Activated effector memory CD4-positive, alpha-beta T cell treated with anti-CD3 and anti-CD28 coated beads, Interleukin-2, amount 50 U/mL, for 16 hours (primary cell): ENCODE measurements around the gene SPATS2.
"Not testable (repeated sequence)": the region's sequence is repeated elsewhere in the genome, so short reads cannot be mapped to it uniquely, and the experiment has no call there.

Source experiments
- DNase-seq: peaks from one replicate; pipeline ENCODE4 v3.0.0-alpha.2; 2020

Gene SPATS2

DNA sequence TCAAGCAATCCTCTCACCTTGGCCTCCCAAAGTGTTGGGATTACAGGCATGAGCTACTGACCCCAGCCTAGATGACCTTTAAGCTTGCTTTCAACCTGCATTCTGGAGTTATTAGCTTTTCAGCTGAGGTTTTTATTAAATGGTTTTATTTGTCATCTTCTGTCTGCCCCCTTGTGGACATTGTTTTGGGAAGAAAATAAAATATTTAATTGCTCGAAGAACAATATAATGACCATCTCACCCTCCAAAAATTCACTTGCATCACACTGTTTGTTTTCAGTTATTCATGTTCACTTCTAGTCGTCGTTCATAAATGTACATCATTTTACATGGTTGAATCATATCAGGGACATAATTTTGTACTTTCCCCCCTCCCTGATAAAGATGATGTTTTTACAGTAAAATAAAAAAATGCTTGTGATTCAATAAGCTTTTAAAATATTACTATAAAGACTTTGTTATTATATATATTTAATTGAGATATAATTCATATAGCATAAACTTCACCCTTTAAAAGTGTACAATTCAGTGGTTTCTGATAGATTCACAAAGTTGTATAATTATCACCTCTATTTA is 10.1 kb upstream of the SPATS2 start:
- DNase-seq, result no peak

DNA sequence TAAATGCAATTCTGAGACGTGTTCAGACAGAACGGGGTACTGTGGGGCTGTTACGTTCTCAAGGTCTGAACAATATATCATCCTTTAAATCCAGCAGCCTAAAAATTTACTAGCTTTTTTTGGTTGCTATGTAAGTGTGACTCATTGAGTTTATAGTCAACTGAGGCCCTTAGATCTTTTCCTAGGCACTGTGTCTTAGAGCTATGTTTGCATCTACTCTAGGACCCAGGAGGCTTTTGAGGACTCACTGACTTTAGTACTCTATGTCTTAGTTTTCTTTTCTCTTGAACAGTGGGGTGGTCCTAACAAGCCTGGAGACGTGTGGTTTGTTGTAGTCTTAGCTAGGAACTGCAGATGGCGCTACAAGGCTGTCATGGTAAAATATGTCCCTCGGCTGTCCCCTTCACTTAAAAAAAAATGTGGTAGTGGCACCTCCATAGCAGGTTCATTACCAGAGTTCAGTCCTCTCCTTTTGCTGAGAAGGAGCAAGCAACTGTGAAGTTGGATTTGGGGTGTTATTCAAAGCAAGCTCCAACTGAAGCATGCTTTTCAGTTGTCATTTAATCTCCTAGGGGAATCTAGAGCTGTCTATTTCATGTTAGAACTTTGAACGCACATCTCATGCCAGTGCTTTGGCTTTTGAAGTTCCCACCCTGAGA is 8.7 kb upstream of the SPATS2 start:
- DNase-seq, result peak; percentile 73

DNA sequence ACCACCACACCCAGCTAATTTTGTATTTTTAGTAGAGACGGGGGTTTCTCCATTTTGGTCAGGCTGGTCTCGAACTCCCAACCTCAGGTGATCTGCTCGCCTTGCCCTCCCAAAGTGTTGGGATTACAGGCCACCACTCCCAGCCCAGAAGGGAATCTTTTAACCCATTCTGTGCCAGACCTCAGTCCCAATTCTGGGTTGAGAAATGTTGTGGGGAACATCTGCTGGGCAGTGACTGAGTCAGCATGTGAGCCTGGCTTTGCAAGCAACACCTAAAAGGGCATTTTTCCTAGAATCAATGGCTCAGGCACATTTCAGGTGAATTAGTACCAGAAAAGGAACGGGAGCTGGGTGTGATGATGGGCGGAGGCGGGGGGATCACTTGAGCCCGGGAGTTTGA is 7.6 kb upstream of the SPATS2 start:
- DNase-seq, result no peak

DNA sequence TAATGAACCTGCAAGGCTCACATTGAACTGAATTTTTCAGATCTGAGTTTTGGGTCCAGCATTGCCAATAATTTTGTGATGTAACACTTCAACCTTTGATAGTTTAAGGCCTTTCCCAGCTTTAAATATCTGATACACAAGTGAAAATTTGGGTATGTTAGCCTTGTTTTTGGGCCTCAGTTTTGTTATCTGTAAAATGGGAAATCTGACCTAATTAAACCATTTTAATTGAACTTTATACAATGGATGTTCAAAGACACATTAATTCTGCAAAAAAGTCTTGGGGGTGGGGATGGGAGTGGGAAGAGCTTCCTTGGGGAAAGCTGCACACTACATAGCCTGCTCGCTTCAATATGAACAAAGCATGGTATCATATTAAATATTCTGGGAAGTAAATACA is 5.2 kb upstream of the SPATS2 start:
- no peak for DNase-seq

DNA sequence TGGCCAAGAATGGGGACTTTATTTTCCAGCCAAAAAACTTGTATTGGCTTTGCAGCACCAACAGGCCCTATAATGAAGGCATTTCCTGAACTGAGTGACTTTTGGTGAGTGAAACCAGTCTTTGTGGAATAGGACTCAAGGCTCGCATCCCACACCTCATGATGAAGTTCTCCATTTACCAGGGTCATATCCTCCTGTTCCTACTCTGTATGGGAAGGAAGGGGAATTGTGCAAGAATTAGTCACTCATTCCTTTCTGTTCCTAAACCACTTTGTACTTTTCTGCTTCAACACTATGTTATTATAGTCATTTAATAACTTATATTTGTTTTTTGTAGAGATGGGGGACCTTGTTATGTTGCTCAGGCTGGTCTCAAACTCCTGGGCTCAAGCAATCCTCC is 2.3 kb upstream of the SPATS2 start:
- no peak for DNase-seq

DNA sequence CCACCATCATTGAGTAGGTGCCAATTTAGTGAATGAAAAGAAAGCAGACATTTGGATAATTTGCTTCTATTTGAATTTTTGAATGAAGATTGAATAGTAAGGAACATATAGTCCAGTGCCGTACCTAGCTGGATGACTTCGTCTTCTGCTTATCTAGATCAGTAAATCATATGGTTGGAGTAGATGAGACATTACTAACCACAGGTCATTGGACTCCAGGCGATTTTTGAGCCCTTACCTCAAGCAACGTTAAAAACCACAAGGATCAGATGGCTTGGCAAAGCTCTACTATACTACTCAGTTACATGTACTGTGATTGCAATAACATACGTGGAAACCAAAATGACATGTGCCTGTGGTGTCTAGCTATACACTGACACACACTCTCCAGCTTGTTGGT is 1.7 kb upstream of the SPATS2 start:
- no peak for DNase-seq

DNA sequence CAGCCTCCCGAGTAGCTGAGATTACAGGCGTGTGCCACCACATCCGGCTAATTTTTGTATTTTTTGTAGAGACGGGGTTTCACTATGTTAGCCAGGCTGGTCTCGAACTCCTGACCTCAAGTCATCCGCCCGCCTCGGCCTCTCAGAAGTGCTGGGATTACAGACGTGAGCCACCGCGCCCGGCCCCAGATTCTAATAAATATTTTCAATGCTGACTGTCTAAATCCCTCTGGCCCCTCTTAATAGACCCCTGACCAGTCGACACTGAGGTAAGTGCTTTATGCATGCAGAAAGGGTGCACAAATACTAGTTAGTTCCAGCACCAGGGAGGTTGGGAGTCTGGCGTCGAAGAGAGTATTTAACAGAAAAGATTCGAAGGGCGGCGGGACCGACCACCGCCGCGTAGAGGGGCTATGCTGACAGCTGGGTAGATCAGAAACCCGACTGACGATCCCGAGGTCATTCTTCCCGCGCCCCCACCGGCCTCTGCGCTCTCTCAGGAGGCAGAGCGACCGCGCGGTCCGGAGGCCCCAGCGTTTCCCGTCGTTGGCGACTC is 1.1 kb upstream of the SPATS2 start:
- no peak for DNase-seq

DNA sequence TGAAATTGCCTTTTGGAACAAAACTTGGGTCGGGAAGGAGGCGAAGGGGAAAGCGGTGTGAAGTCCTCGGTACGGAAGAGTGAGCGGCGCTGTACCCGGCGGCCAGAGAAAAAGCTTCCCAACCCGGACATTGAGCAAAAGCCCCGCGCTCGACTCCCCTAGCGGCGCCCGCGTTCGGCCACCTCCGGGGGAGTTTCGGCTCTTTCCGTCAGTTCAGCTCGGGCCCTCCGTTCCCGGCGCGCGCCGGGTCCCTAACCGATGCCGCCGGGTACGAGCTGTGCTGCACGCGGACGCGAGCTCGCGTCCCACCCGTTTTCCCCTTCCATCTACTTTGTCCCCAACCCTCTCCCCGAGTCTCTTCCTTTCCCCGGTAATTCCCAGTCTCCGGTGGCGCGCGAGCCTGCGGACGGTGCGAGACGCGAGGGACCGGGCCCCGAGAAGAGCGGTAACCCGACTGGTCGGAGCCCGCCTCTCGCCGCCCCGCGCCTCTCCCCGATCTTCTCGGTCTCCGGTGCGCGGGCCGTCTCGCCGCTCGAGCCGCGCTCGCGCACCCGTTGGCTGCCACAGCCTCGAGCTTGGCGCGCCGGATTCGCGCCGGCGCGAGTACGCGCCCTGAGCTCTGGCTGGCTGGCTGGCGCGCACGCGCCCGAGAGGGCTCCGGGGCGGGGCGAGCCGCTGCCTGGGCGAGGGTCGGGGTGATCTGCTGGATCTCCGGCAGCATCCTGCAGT is 446 bp upstream of the SPATS2 start:
- peak; percentile 95 for DNase-seq

DNA sequence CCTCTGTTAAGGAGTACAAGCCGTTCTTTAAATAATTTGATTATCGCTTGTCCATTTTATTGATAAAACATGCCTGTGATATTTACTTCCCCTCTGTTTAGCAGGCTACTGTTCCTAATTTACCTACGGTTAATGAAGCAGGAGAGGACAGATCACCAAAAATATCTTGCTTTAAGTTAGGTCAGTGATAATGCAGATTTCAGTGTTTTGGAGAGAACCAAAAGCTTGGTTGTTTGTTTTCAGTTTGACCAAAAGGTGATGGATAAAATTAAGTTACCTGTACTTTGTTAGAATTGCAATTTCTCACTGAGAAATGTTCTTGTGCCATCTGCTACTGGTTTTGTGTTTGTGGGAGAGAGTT is 958 bp downstream of the SPATS2 start:
- no peak for DNase-seq

DNA sequence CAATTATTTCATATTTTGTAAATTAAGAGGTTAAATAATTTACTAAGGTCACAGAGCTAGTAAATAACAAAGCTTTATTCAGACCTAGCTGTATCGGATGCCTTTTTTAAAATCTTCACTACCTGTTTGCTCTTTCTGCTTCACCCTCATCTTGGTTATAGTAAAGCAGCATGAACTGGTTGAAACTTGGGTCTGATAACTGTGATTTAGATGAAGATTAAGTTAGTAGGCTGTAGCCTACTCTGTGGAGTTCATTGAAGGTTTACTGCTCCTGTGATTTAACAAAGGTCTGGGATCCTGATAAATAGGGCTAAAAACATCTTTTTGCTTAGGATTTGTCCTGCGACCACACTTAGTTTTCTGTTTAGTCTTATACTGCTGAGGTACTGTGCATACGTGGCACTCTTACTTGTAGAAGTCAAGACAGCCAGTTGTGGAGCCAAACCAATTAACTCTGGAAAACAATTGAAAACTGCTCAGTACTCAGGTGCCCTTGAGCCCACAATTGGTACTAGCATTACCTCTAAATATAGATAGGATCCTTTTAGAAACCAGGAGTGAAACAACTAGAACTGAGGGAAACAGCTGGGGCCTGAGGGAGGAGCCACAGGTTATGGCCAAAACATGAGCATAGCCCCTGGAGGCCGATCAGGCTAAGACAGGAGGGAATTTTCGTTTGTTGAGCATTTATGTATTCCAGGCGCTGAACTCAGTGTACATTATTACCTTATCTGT is 2.3 kb downstream of the SPATS2 start:
- peak; percentile 66 for DNase-seq

DNA sequence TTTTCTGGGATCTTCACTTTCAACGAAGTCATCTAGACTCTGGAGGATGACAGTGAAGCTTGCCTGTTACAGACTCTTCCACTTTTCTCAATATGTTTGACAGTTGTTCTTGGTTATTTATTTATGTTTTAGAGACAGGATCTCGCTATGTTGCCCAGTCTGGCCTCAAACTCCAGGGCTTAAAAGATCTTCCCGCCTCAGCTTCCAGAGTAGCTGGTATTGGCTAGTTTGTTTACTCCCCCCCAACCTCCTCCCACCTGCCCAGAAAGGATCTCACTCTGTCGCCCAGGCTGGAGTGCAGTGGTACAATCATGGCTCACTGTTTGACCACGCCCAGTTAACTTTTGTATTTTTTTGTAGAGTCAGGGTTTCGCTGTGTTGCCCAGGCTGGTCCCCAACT is 3.3 kb downstream of the SPATS2 start:
- no peak for DNase-seq

DNA sequence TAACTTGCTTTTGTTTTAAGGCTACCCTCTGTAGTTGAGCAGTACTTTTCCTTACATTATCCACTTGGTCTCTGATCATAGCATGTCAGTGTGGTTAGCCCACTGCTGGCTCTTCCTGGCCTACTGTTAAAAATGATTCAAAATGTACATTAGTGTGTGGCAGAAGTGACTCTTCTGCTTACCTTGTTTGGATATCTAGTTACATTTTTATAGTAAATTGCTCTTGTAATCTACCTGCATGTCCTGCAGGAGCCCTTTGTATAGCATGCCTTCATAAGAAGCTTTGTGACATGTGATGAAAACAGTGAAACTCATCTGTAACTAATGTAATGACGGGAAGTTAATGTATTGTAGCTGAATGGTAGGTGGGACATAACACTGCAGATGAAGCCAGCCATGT is 8.1 kb downstream of the SPATS2 start:
- no peak for DNase-seq

DNA sequence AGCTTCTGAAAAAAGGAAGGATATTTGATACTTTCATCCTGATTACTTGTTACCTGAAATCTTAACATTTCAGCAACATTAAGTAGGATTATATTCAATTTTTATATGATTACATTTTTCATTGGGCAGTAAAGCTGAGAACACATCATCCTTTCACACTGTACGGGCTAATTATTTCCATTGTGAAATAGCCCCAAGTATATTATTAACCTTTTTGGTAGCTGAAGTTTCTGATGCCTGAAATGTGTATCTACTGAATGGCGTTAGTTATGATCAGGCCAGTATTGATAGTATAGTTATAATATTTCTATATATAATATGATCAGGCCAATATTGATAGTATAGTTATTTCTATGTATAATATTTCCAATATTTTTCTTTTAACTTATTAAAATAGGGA is 10.1 kb downstream of the SPATS2 start:
- no peak for DNase-seq

DNA sequence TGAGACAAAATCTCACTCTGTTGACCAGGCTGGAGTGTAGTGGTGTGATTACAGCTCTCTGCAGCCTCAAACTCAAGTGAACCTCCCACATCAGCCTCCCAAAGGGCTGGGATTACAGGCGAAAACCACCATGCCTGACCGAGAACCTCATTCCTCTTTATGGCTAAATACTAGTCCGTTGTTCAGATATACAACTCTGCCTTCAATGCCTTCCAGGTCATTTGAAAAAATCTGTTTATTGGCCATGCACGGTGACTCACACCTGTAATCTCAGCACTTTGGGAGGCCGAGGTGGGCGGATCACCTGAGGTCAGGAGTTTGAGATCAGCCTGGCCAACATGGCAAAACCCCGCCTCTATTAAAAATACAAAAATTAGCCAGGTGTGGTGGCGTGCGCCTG is 12.9 kb downstream of the SPATS2 start:
- DNase-seq, result not testable (repeated sequence)

DNA sequence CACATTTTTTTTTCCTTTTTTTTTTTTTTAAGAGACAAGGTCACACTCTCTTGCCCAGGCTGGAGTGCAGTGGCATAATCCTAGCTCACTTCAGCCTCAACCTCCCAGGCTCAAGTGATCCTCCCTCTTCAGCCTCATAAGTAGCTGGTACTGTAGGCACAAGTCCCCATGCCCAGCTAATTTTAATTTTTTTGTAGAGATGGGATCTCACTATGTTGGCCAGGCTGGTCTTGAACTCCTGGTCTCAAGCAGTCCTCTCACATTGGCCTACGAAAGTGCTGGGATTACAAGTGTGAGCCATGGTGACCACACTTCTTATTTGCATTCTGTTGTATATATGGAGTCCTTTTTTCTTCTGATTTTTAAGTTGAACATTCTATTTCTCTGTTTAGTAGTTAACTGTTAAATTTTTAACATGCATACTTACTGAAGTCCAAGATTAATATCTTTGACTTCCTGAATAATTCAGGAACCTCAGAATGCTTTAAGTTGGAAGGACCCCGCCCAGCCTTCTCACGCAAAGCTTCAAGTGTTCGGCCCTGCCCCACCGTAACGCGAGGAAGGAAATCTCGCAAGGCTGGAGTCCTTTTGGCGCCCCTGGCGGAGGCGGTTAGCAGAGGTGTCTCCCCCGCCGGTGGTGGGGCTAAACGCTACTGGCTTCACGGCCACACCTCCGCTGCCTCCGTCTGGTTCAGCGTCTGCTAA is 21.6 kb downstream of the SPATS2 start:
- DNase-seq, result peak; percentile 84

DNA sequence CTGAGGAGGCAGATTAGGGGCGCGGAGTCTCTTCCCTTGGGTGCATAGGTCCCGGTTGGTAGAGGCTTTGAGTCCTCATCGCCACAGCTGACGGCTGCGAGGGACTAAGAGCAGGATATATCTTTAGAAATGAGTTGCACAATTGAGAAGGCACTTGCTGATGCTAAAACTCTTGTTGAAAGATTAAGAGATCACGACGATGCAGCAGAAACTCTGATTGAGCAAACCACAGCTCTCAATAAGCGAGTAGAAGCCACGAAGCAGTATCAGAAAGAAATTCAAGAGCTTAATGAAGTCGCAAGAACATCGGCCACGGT is 22.1 kb downstream of the SPATS2 start:
- no peak for DNase-seq

DNA sequence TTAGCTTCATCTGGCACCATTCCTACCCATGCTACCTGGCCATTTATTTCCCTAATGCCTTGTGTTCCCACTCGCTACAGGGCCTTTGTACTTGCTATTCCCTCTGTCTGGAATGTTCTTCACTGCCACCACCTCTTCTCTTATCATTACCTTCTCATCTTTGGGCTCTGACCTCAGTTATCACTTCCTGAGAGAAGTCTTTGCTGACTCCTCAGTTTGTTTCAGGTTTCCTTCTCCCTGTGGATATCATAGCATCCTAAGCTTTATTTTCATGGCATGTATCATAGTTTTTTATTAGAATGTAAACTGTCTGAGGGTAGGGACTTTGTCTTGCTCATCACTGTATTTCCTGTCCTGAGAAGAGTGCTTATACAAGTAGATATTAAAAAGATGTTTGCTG is 29.7 kb downstream of the SPATS2 start:
- DNase-seq, result no peak

DNA sequence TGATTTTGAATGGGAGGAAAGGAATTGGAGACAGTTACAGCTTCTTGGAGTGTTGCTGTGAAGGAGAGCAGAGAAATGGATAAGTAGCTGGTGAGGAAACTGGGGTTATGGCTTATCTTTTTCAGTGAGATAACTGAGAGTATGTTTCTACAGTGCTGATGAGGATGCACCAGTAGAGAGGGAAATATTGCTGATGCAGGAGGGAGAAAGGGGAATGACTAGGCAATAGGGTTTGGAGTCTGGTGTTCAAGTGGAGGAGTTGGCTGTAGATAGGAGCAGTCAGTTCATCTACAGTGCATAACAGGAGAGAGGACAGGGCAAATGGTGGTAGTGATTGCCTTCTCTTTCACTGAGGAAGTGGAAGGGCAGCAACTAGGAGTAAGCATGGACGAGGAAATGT is 33.0 kb downstream of the SPATS2 start:
- no peak for DNase-seq

DNA sequence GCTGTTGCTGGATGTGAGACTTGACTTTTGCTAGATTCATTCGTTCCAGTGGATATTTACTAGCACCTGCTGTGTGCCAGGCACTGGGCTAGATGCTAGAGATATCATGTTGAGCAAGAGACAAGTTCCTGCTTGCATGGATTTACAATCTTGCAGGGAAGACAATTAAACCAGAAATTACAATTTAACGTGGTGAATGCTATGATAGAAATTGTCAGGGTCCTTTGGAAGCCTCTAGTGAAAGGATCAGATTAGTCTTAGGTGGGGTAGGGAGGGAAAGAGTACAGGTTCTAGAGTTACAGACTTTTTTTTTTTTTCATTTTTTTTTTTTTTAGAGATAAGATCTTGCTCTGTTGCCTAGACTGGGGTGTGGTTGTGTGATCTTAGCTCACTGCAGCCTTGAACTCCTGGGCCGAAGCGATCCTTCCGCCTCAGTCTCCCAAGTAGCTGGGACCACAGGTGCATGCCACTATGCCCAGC is 36.7 kb downstream of the SPATS2 start:
- no peak for DNase-seq

DNA sequence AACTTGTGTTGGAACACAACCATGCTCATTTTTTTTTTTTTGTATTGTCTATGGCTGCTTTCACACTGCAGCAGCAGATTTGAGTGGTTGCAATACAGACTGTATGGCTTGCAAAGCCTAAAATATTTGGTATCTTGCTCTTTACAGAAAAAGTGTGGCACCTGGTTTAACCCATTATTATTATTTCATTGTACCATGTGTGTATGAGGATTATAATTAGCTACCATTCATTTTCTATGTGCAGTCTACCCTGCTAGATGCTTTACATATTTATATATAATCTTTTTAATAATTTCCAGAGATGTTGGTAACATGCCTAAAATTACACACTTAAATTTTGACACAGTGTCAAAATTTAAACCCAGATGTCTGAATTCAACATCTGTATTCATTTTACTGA is 37.7 kb downstream of the SPATS2 start:
- DNase-seq, result no peak

DNA sequence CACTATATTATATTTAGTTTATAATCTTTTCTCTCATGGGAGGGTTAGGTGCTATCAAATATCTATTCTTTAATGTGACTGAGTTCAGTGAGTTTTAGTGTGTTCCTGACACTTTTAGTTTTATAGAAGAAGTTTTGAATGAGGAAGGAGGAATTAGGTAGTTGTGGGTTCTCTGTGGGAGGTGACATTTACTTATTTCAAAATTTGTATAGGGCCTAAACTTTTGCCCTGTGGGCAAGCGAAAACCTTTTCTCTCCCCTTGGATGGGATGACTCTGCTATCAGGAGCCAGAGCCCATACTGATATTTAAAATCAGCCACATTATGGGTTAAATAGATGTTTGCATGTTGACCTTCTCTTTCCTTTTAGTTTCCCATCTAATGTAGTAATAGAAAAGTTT is 43.6 kb downstream of the SPATS2 start:
- no peak for DNase-seq

DNA sequence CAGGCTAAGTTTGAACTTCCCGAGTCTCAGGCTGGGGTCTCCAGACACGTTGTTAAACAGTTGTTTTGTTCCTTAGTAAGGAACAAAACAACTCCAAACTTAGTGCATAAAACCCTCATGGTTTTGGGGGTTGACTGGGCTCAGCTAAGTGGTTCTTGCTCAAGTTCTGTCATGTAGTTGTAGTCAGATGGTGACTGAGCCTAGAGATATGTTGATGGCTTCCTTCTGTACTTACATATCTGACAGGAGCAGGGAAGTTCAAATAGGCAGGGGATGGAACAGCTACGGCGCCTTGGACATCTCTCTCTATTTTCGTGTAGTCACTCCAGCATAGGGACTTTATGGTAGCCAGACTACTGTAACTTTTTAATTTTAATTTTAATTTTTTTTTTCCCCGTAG is 45.7 kb downstream of the SPATS2 start:
- no peak for DNase-seq

DNA sequence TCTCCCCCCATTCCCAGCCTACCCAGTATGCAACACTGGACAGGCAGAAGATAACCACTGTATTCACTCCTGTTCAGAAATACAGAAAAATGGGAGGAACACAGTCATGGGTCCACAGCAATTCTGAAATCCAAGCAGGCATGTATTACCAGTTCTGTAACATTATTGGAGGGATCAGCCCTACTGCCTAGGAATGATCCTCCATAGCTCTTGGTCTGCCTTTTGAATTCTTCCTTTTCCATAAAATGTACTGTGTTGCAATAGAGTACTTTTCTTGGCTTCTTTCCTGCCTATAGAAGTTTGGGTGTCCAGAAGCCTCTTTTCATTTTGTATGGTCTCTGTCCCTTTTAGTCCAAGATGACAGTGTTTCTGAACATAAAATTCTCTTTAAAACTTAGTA is 46.5 kb downstream of the SPATS2 start:
- no peak for DNase-seq
